SKM-1 treated with dmso at 0.1 percent for 144 hours (cell line): ENCODE data around the gene NPC1.

Experiments used
- DNase-seq: peaks from one replicate; lab custom pipeline; 2025; ENCODE audit not compliant: unreplicated experiment; lab: John Stamatoyannopoulos, UW

The NPC1 gene

GRCh38 chr18:23550898-23551297 is 35.4 kb downstream of the NPC1 start:
- DNase-seq: no peak

- DNase-seq: no peak
These were observed 37.6 kb downstream of the NPC1 start for GRCh38 chr18:23548719-23549118.

GRCh38 chr18:23548275-23548674 is 38.0 kb downstream of the NPC1 start:
- no peak for DNase-seq

- DNase-seq: no peak
These were observed 38.5 kb downstream of the NPC1 start for GRCh38 chr18:23547846-23548245.

GRCh38 chr18:23547306-23547705 is 39.0 kb downstream of the NPC1 start:
- DNase-seq: no peak

- DNase-seq: no peak
These were observed 41.0 kb downstream of the NPC1 start for GRCh38 chr18:23545247-23545789.

- DNase-seq: no peak
These were observed 43.8 kb downstream of the NPC1 start for GRCh38 chr18:23542461-23542860.

GRCh38 chr18:23541349-23542093 is 44.8 kb downstream of the NPC1 start:
- no peak for DNase-seq

GRCh38 chr18:23540867-23541266 is 45.4 kb downstream of the NPC1 start:
- DNase-seq: peak; percentile 72

- DNase-seq: no peak
These were observed 46.3 kb downstream of the NPC1 start for GRCh38 chr18:23539911-23540525.

GRCh38 chr18:23539296-23539695 is 47.0 kb downstream of the NPC1 start:
- DNase-seq: no peak

- no peak for DNase-seq
These were observed 47.4 kb downstream of the NPC1 start for GRCh38 chr18:23538870-23539269.

GRCh38 chr18:23538001-23538400 is 48.3 kb downstream of the NPC1 start:
- DNase-seq: no peak

GRCh38 chr18:23537274-23537673 is 49.0 kb downstream of the NPC1 start:
- DNase-seq: no peak

GRCh38 chr18:23536204-23536603 is 50.1 kb downstream of the NPC1 start:
- DNase-seq: no peak

GRCh38 chr18:23534276-23534675 is 52.0 kb downstream of the NPC1 start:
- DNase-seq: no peak

- DNase-seq: no peak
These were observed 53.5 kb downstream of the NPC1 start for GRCh38 chr18:23532848-23533247.

GRCh38 chr18:23531912-23532311 is 54.4 kb downstream of the NPC1 start:
- DNase-seq: no peak

- peak; percentile 43 for DNase-seq
These were observed 56.1 kb downstream of the NPC1 start for GRCh38 chr18:23530195-23530594.

- DNase-seq: no peak
These were observed 56.7 kb downstream of the NPC1 start for GRCh38 chr18:23529604-23530003.

- DNase-seq: no peak
These were observed 57.5 kb downstream of the NPC1 start for GRCh38 chr18:23528580-23529472.
